CD1c-positive myeloid dendritic cell (primary cell): ENCODE measurements around the gene SLC39A8.
A peak's percentile ranks its signal among the peaks of the same experiment; 100 is the strongest.
"Not testable (repeated sequence)": the region's sequence is repeated elsewhere in the genome, so short reads cannot be mapped to it uniquely, and the experiment has no call there.

ENCODE experiments used
- DNase-seq: peaks from one replicate; pipeline ENCODE4 v3.0.0-alpha.2; 2016; ENCODE audit errors: extremely low spot score

The SLC39A8 gene

GRCh38 chr4:102301167-102301566, 44.1 kb downstream of the SLC39A8 start:
- DNase-seq: no peak

GRCh38 chr4:102299354-102300107, 45.8 kb downstream of the SLC39A8 start:
- DNase-seq: peak; percentile 7

GRCh38 chr4:102298716-102299115, 46.6 kb downstream of the SLC39A8 start:
- DNase-seq: peak; percentile 8

- no peak for DNase-seq
Measured at GRCh38 chr4:102295153-102295862, 50.0 kb downstream of the SLC39A8 start.

- no peak for DNase-seq
Measured at GRCh38 chr4:102288497-102288896, 56.8 kb downstream of the SLC39A8 start.

- no peak for DNase-seq
Measured at GRCh38 chr4:102285831-102286230, 59.5 kb downstream of the SLC39A8 start.

- DNase-seq: no peak
Measured at GRCh38 chr4:102281171-102281839, 64.0 kb downstream of the SLC39A8 start.

GRCh38 chr4:102273317-102273716, 72.0 kb downstream of the SLC39A8 start:
- not testable (repeated sequence) for DNase-seq

GRCh38 chr4:102272318-102272717, 73.0 kb downstream of the SLC39A8 start:
- DNase-seq: no peak

GRCh38 chr4:102268355-102268754, 76.9 kb downstream of the SLC39A8 start:
- no peak for DNase-seq

- DNase-seq: no peak
Measured at GRCh38 chr4:102263024-102263787, 82.1 kb downstream of the SLC39A8 start.

GRCh38 chr4:102259702-102260101, 85.6 kb downstream of the SLC39A8 start:
- no peak for DNase-seq

GRCh38 chr4:102259081-102259480, 86.2 kb downstream of the SLC39A8 start:
- no peak for DNase-seq

GRCh38 chr4:102256321-102256720, 89.0 kb downstream of the SLC39A8 start:
- no peak for DNase-seq

GRCh38 chr4:102253860-102254259, 91.4 kb downstream of the SLC39A8 start:
- no peak for DNase-seq

GRCh38 chr4:102252171-102252570, 93.1 kb downstream of the SLC39A8 start:
- no peak for DNase-seq

- no peak for DNase-seq
Measured at GRCh38 chr4:102250341-102250740, 94.9 kb downstream of the SLC39A8 start.

GRCh38 chr4:102247041-102247440, 98.2 kb downstream of the SLC39A8 start:
- DNase-seq: no peak

- no peak for DNase-seq
Measured at GRCh38 chr4:102246416-102246815, 98.9 kb downstream of the SLC39A8 start.

- DNase-seq: no peak
Measured at GRCh38 chr4:102244878-102245535, 100.3 kb downstream of the SLC39A8 start.

GRCh38 chr4:102243296-102243695, 102.0 kb downstream of the SLC39A8 start:
- not testable (repeated sequence) for DNase-seq
